ENCODE results near the gene OR7D2.
"Not testable (repeated sequence)": the region's sequence is repeated elsewhere in the genome, so short reads cannot be mapped to it uniquely, and the experiment has no call there.

DNA sequence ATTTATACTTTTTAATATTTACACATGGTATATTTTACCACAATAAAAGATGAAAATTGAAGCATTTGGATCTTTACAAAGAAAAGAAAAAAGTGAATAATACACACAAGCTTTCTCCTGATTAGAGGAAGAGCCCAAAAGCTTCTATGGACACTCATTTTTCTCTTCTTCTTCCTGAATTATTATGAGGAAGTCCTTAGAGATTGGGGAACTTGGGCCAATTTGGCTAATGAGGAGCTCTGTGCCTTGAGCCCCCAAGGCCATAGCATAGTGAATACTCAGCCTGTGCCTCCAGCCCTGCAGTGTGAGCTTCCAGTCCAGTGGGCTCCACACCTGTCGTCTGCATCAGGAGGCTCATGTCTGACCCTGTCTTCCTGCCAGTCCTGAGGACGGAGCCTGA is 19.3 kb downstream of the OR7D2 start:
- not testable (repeated sequence) for TF ChIP-seq CTCF (IDR thresholded peaks at IDR 0.05); POLR2AphosphoS5 (IDR thresholded peaks at IDR 0.05; ENCODE audit: low read depth, low read length); TCF7L2 (IDR thresholded peaks at IDR 0.05; ENCODE audit: low read depth, low read length); REST (IDR thresholded peaks at IDR 0.05; ENCODE audit: insufficient read depth in 1 of 2, low read depth in 2 of 2, low read length in 1 of 2)

Measured in Panc1 (cell line).